ENCODE data around the gene NPC1.

- TF ChIP-seq, protein P1, sequence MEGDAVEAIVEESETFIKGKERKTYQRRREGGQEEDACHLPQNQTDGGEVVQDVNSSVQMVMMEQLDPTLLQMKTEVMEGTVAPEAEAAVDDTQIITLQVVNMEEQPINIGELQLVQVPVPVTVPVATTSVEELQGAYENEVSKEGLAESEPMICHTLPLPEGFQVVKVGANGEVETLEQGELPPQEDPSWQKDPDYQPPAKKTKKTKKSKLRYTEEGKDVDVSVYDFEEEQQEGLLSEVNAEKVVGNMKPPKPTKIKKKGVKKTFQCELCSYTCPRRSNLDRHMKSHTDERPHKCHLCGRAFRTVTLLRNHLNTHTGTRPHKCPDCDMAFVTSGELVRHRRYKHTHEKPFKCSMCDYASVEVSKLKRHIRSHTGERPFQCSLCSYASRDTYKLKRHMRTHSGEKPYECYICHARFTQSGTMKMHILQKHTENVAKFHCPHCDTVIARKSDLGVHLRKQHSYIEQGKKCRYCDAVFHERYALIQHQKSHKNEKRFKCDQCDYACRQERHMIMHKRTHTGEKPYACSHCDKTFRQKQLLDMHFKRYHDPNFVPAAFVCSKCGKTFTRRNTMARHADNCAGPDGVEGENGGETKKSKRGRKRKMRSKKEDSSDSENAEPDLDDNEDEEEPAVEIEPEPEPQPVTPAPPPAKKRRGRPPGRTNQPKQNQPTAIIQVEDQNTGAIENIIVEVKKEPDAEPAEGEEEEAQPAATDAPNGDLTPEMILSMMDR (IDR thresholded peaks at IDR 0.05): no peak
- TF ChIP-seq POLR2A (IDR thresholded peaks at IDR 0.05) (no peak), POLR2AphosphoS5 (IDR thresholded peaks at IDR 0.05) (no peak), EP300 (IDR thresholded peaks at IDR 0.05) (no peak)
Measured at GRCh38 chr18:23499291-23499781, 87.0 kb downstream of the NPC1 start.

Measured in stomach (tissue), 4 donors.